GM18870 (cell line): ENCODE measurements around the gene CD63.

Source experiments
- ATAC-seq: cut with Tn5 transposase; IDR thresholded peaks from one replicate; pipeline ENCODE4 v1.9.1; 2021; ENCODE audit warnings: moderate library complexity; ENCODE audit not compliant: unreplicated experiment

CD63 gene

GRCh38 chr12:55706568-55707218 lies 22.1 kb downstream of the CD63 start:
- no peak for ATAC-seq

DNA sequence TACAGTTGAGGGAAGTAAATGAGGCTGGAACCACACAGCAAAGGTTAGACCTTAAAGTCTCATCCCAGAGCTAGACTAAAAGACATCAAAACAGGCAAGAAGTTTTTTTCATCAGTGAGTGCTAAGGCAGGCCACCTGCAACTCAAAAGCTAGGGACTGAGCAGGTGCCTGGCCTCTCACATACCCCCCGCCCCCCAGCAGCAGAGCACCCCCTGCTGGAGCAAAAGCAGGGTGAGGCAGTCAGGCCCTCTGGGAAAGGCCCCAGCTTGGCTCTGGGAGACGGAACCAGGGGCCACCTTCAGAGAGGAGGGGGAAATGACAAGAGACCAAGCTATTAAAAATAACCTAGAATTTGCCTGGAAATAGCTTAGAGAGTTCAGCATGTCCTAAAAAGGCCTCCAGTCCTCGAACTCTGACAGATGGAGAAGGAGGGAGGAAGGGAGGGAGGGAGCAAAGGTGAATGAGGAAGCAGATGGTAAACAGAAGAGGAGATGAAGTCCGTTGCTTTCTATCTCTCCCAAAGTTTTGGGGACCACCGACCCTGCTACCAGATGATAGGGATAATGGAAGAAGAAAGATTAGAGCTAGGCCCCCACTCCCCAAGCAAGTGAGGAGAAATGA lies 22.9 kb downstream of the CD63 start:
- no peak for ATAC-seq

DNA sequence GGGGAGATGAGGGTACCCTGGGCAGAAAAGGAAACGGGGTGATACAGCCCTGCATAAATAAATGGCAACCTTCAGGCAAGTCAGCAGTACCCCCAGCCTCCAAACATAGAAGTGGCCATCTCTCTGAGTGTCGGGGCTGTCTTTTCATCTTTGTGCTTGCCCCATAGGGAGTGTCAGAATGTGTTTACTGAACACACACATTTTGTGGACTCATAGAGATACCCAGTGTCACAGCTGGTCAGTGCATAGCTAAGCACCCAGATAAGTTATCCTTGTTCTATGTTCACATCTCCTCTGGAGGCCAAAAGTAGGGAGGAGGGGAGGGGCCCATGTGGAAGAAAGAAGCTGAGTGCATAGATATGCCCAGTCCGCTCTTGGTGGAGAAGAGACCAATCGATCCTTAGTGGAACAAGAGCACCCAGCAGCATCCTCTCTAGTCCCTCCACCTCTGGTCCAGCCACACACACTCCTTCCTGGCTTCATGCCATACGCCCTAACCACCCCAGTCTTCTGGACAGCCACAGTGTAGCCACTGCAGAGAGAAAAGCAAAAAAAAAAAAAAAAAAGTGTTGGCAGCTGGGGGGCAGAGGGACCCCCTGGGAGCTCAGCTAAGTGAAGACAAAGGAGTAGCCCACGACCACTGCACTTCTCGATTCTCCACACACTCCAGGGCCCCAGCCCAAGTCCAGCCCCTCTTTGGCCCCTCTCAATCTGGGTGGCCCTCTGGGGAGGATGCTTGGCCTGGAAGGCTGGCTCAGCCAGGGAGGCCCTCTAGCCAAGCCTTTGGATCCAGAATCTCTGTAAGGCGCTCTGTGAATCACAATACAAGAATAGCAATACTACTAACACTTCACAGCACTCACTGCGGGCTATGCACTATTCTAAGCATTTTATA lies 23.7 kb downstream of the CD63 start:
- ATAC-seq, result no peak

DNA sequence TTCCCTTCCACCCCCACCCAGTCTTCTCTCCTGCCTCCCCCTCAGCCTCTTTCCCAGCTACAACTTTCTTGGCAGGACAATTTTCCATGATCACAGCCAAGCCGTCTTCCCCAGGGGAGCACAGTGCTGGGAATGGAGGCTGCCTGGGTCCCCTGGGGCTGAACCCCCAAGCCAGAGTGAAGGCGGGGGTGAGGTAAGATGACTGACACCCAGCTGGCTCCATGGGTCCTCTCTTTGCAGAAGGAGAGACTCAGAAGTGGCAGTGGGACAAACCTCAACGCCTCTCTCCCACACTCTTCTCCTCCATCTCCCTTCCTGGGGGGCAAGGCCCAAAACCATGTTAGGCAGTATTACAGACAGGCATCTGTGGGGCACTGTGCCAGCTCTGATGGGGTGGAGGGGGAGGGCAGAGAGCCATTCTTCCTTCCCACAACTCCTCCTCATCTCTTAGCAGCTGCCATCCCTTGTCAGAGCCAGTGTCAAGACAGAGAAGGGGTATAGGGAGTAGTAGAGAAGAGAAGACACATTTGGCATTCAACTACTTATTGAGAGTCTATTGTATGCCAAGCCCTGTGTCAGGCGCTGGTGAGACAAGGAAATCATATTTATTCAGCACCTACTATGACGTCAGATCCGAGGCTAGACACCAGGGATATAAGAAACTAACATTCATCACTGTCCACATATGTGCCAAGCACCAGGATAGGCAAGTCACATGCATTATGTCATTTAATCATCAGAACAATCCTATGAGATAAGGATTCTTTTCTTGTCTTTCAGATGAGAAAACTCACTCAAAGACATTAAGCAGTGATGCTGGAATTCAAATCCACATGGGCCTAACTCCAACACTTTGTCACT lies 24.7 kb downstream of the CD63 start:
- no peak for ATAC-seq

DNA sequence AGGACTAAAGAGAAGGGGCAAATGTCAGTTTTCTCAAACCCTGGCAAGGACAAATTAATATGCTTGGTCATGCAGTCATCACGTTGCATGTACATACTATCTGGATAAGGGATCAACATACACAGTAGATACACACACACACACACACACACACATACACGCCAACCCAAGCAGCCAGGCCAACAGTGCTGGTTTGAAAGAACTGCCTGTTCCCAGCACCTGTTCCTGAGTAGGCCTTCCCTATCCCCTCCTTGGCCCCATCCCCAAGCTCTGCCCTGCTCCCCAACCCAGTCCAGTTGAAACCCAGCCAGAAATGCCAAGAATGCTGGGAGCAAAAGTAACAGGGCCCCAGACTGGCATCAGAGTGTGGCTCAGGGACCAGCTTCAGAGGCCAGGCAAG lies 25.5 kb downstream of the CD63 start:
- no peak for ATAC-seq

DNA sequence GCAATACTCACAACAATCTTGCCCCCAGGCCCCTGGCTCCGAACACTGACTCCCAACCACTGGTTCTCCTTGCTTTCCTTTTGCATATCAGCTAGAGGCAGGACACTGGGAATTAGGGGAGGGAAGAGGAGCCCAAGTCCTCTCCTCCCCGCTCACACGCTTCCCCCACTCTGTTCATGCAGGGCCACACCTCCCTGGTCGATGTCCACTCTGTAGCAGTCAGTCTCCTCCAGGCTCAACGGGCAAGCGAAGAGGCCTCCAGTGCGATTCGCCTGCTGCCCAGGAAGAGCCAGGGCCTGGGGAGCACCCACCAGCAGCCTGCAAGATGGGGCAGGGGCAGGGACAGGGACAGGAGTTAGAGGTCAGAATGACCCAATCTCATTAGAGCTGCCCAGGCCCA lies 25.9 kb downstream of the CD63 start:
- ATAC-seq, result no peak

DNA sequence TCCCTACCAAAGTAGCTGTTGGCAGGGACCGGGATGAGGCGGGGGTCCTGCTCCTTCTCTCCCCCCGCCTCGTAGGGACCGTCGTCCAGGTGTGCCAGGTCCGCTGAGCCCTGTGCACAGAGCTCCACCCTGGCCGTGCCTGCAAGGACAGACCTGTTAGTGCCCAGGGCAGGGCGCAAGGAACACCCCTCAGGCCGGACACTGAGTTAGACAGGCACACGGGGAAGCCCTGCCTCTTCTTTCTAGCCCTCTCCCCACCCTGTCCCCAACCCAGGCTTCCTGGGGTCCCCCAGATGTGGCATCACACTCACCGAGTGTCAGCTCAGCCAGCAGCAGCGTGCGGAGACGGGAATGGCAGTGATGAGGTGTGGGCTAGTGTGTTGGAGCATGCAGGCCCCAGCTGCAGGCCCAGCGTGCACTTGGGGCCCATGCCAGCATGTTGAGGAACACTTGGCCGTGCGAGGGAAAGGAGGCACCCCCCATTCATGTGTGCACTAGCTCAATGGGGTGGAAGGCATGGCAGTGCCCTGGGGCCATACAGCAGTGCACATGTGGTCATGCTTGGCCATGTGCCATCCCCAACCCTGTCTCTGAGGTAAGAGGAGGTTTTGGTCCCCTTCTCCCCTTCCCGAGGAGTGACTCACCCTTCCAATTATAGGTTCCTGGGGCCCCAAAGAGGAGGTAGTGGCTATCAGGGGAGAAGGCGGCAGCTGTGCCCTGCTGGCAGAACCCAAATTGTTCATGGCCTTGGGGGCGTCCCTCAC lies 28.4 kb downstream of the CD63 start:
- no peak for ATAC-seq

DNA sequence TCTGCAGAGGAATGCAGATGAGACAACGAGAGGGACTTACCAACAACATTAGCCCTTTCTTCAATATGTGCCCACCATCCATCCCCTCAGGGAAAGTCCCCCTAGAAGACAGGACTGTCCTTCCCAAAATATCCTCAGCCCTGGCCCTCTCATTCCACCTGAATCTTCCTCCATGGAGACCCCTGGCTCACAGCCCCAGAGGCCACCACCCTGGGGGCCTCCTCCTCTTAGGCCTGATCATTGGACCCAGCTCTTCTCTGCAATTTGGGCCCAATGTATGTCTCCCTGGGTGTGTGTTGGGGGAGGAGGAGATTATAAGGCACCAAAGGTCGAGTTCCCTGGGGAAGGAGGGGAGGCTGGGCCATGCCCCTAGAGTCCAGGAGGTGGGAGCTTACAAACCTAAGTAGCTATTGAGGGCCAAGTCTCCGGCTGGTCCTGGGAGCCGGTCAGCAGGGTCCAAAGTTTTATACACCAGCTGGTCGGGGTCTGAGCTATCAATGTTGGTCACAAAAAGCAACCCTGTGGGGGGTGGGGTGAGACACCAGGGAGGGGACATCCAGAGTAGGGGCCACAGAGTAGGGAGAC lies 29.2 kb downstream of the CD63 start:
- ATAC-seq, result no peak

DNA sequence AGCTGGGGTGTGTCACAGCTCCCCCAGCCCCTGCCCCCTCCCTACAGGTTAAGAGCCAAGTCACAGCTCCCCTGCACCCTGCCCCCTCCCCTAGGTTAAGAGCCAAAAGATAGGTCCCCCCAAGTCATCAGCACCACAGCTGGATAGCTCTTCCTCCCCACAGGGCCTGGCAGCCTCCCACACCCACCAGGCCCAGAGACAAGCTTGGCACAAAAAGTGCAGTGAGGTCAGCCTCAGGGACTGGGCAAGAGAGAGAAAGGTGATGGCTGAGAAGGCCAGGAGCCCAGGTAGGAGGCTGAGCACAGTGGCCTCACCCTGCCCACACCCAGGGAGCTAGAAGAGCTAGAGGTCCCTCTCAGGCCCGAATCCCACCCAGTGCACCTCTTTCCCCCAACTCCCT lies 29.8 kb downstream of the CD63 start:
- no peak for ATAC-seq

DNA sequence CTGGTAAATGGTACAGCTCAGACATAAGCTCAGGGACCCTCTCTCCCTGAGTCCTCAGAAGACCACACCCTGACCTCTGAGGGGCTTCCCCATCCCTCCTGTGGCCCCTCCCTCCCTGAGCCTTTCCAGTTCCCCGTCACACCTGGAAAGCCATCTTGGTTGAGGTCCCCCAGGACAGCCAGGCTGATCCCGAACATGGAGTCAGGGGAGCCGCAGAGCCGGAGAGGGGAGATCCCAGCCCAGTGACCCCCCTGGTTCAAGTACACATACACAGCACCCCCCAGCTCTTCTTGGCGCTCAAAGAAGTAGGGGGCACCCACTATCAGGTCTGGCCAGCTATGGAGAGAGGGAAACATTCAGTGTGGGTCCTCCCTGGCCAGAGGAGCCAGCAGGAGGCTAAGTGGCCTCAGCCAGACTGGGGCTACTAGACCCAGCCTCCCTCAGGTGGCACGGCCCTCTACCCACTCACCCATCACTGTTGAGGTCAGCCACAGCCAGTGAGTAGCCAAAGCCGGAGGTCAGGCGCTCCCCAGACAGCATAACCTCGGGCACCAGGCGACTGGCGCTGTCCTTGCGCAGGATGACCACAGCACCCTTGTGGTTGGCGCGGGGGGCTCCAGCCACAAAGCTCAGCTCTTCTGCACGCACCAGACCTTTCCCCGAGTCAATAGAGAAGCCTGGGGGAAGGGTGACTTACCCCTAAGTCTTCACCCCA lies 30.4 kb downstream of the CD63 start:
- no peak for ATAC-seq

GRCh38 chr12:55697686-55698085 lies 31.1 kb downstream of the CD63 start:
- no peak for ATAC-seq

GRCh38 chr12:55696796-55697462 lies 31.9 kb downstream of the CD63 start:
- no peak for ATAC-seq

DNA sequence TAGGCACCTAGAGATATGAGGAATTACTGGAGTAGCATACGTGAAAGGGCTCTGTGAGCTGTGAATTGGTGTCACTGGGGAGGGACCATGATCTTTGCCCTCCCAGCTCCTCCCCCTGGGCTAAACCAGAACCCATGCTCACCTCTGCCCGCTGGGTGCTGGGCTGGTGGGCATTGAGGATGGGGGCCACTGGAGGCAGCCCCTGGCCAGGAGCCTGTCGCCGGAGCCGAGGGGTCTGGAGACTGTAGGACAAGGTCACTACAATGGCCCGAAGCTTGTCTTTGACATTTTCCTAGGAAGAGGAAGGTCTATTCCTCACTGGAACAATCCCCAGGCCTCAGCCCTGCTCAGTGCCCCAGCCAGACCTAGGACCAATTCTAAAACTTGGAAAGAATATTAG lies 32.7 kb downstream of the CD63 start:
- no peak for ATAC-seq

- no peak for ATAC-seq
Observed at GRCh38 chr12:55695349-55695748, 33.5 kb downstream of the CD63 start.

DNA sequence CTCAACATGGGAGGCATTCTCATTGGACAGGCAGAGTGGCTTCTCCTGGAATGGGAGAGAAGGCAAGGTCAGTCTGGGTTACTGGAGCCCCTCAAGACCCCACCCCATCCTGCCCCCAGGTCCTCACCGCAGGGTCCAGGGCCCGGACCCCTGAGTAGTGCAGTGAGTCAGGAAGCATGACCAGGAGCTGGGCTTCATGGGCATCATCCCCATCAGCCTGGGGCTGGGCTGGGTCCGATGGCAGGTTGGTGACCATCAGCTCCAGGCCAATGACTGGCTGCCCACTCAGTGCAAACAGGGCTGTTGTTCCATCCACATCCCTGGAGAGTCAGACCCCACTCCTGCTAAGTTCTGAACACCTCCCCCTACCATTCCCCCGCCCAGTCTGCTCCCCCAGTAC lies 34.2 kb downstream of the CD63 start:
- no peak for ATAC-seq

GRCh38 chr12:55694188-55694515 lies 34.7 kb downstream of the CD63 start:
- no peak for ATAC-seq

DNA sequence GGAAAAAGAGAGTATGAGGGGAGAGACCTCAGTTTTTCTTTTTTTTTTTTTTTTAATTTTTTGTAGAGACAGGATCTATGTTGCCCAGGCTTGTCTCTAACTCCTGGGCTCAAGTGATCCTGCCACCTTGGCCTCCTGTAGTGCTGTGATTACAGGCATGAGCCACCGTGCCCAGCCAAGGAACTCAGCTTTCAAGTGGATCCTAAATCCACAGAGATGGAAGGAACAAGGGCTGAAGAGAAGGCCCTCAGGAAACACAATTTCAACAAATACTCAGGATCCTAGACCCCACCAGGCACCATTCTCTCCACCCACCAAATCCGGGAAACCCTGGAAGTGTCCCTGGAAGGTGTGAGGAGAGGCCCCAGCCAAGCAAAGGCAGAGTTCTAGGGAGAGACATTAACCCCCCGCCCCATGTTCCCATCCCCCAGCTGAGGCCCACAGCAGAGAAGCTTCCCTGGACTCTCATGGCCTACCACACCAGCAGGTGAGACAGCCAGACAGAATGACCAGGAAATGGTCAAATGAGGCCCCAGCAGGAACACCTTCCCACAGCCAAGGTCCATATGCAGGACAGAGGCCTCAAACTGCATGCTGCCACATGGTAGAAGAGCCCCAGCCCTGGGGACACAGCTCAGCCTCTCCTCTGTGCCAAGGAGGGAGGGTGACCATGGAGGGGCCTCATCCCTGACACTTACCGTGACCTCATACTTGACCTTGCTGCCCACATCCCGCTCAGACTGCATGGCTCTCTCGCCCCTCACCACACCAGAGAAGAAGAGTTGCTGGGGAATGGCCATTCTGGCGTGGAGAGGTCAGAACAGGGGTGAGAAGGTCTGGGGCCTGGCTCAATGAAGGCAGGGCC lies 35.3 kb downstream of the CD63 start:
- no peak for ATAC-seq
